HEK293 (cell line): ENCODE measurements around the gene GNG7.
A peak's percentile ranks its signal among the peaks of the same experiment; 100 is the strongest.

ENCODE experiments used
- BCL11B ChIP-seq: fragments of 450-650 bp; formaldehyde crosslinking; IDR thresholded peaks from 2 replicates; pipeline ENCODE4 v1.5.1; 2016; ENCODE audit warnings: low read depth, missing biosample characterization, missing genetic modification characterization
- CTCF ChIP-seq: fragments of 450-650 bp; formaldehyde crosslinking; IDR thresholded peaks from 2 replicates; pipeline ENCODE4 v1.5.1; 2016; ENCODE audit warnings: missing biosample characterization, missing genetic modification characterization
- GLIS1 ChIP-seq: fragments of 450-650 bp; formaldehyde crosslinking; IDR thresholded peaks from 2 replicates; pipeline ENCODE4 v1.5.1; 2016; ENCODE audit warnings: missing biosample characterization, missing genetic modification characterization
- KLF1 ChIP-seq: fragments of 450-650 bp; formaldehyde crosslinking; IDR thresholded peaks from 2 replicates; pipeline ENCODE4 v1.5.1; 2016; ENCODE audit warnings: missing biosample characterization, missing genetic modification characterization
- KLF17 ChIP-seq: fragments of 450-650 bp; formaldehyde crosslinking; IDR thresholded peaks from 2 replicates; pipeline ENCODE4 v1.5.1; 2016; ENCODE audit warnings: missing biosample characterization, missing genetic modification characterization
- KLF8 ChIP-seq: fragments of 450-650 bp; formaldehyde crosslinking; IDR thresholded peaks from 2 replicates; pipeline ENCODE4 v1.5.1; 2016; ENCODE audit warnings: missing biosample characterization, missing genetic modification characterization
- KLF9 ChIP-seq: fragments of 450-650 bp; formaldehyde crosslinking; IDR thresholded peaks from 2 replicates; pipeline ENCODE4 v1.5.1; 2016; ENCODE audit warnings: missing biosample characterization, missing genetic modification characterization, low read depth
- PBX3 ChIP-seq: sonication (generic); formaldehyde crosslinking; IDR thresholded peaks from 2 replicates; pipeline ENCODE4 v1.8.1; 2022; ENCODE audit warnings: mild to moderate bottlenecking, moderate library complexity, missing genetic modification reagents
- SP7 ChIP-seq: fragments of 450-650 bp; formaldehyde crosslinking; IDR thresholded peaks from 2 replicates; pipeline ENCODE4 v1.5.1; 2016; ENCODE audit warnings: missing biosample characterization, missing genetic modification characterization
- ZBTB1 ChIP-seq: fragments of 450-650 bp; formaldehyde crosslinking; IDR thresholded peaks from 2 replicates; pipeline ENCODE4 v1.5.1; 2016; ENCODE audit warnings: missing biosample characterization, missing genetic modification characterization
- ZBTB8A ChIP-seq: fragments of 450-650 bp; formaldehyde crosslinking; IDR thresholded peaks from 2 replicates; pipeline ENCODE4 v1.5.1; 2016; ENCODE audit warnings: missing biosample characterization, missing genetic modification characterization
- ZEB2 ChIP-seq: fragments of 450-650 bp; formaldehyde crosslinking; IDR thresholded peaks from 2 replicates; pipeline ENCODE4 v1.5.1; 2016; ENCODE audit warnings: missing biosample characterization, missing genetic modification characterization
- ZFP69B ChIP-seq: fragments of 450-650 bp; formaldehyde crosslinking; IDR thresholded peaks from 2 replicates; pipeline ENCODE4 v1.5.1; 2016; ENCODE audit warnings: missing biosample characterization, missing genetic modification characterization
- ZNF16 ChIP-seq: fragments of 450-650 bp; formaldehyde crosslinking; IDR thresholded peaks from 2 replicates; pipeline ENCODE4 v1.5.1; 2016; ENCODE audit warnings: low read depth, missing biosample characterization, missing genetic modification characterization
- ZNF23 ChIP-seq: fragments of 450-650 bp; formaldehyde crosslinking; IDR thresholded peaks from 2 replicates; pipeline ENCODE4 v1.5.1; 2016; ENCODE audit warnings: missing biosample characterization, missing genetic modification characterization, borderline replicate concordance
- ZNF26 ChIP-seq: fragments of 450-650 bp; formaldehyde crosslinking; IDR thresholded peaks from 2 replicates; pipeline ENCODE4 v1.5.1; 2016; ENCODE audit warnings: missing biosample characterization, missing genetic modification characterization
- ZNF335 ChIP-seq: fragments of 450-650 bp; formaldehyde crosslinking; conservative IDR thresholded peaks from 2 replicates; pipeline ENCODE4 v1.5.1; 2016; ENCODE audit warnings: missing biosample characterization, missing genetic modification characterization
- ZNF341 ChIP-seq: fragments of 450-650 bp; formaldehyde crosslinking; IDR thresholded peaks from 2 replicates; pipeline ENCODE4; 2016; ENCODE audit warnings: low read depth, missing biosample characterization, missing genetic modification characterization
- ZNF350 ChIP-seq: fragments of 450-650 bp; formaldehyde crosslinking; IDR thresholded peaks from 2 replicates; pipeline ENCODE4 v1.5.0; 2017; ENCODE audit warnings: missing biosample characterization, mild to moderate bottlenecking, missing genetic modification characterization
- ZNF37A ChIP-seq: fragments of 450-650 bp; IDR thresholded peaks from 2 replicates; pipeline ENCODE4 v1.5.1; 2018; ENCODE audit warnings: missing biosample characterization, missing genetic modification characterization
- ZNF561 ChIP-seq: fragments of 450-650 bp; IDR thresholded peaks from 2 replicates; pipeline ENCODE4 v1.5.1; 2018; ENCODE audit warnings: missing biosample characterization, missing genetic modification characterization, borderline replicate concordance
- ZNF600 ChIP-seq: fragments of 450-650 bp; formaldehyde crosslinking; IDR thresholded peaks from 2 replicates; pipeline ENCODE4 v1.5.1; 2016; ENCODE audit warnings: missing biosample characterization, missing genetic modification characterization
- ZNF610 ChIP-seq: fragments of 450-650 bp; formaldehyde crosslinking; IDR thresholded peaks from 2 replicates; pipeline ENCODE4 v1.5.1; 2016; ENCODE audit warnings: missing biosample characterization, missing genetic modification characterization, borderline replicate concordance
- ZNF654 ChIP-seq: fragments of 450-650 bp; formaldehyde crosslinking; IDR thresholded peaks from 2 replicates; pipeline ENCODE4 v1.5.1; 2016; ENCODE audit warnings: low read depth, missing biosample characterization, missing genetic modification characterization
- ZNF704 ChIP-seq: fragments of 450-650 bp; formaldehyde crosslinking; IDR thresholded peaks from 2 replicates; pipeline ENCODE4 v1.5.1; 2016; ENCODE audit warnings: missing biosample characterization, missing genetic modification characterization
- ZNF707 ChIP-seq: fragments of 450-650 bp; formaldehyde crosslinking; IDR thresholded peaks from 2 replicates; pipeline ENCODE4 v1.5.1; 2016; ENCODE audit warnings: missing biosample characterization, missing genetic modification characterization
- ZNF76 ChIP-seq: fragments of 450-650 bp; formaldehyde crosslinking; IDR thresholded peaks from 2 replicates; pipeline ENCODE4; 2016; ENCODE audit warnings: low read depth, missing biosample characterization, missing genetic modification characterization, borderline replicate concordance
- ZNF768 ChIP-seq: fragments of 450-650 bp; formaldehyde crosslinking; IDR thresholded peaks from 2 replicates; pipeline ENCODE4 v1.5.1; 2018; ENCODE audit warnings: missing biosample characterization, mild to moderate bottlenecking, missing genetic modification characterization
- ZSCAN30 ChIP-seq: fragments of 450-650 bp; IDR thresholded peaks from 2 replicates; pipeline ENCODE4 v1.5.1; 2018; ENCODE audit warnings: missing biosample characterization, mild to moderate bottlenecking, missing genetic modification characterization, moderate library complexity
- ZXDB ChIP-seq: fragments of 450-650 bp; formaldehyde crosslinking; IDR thresholded peaks from 2 replicates; pipeline ENCODE4 v1.5.1; 2016; ENCODE audit warnings: missing biosample characterization, missing genetic modification characterization
- TF ChIP-seq, protein P1 (sequence below): fragments of 450-650 bp; formaldehyde crosslinking; IDR thresholded peaks from 2 replicates; pipeline ENCODE4 v1.5.1; 2016; ENCODE audit warnings: missing biosample characterization, missing genetic modification characterization

The GNG7 gene

DNA sequence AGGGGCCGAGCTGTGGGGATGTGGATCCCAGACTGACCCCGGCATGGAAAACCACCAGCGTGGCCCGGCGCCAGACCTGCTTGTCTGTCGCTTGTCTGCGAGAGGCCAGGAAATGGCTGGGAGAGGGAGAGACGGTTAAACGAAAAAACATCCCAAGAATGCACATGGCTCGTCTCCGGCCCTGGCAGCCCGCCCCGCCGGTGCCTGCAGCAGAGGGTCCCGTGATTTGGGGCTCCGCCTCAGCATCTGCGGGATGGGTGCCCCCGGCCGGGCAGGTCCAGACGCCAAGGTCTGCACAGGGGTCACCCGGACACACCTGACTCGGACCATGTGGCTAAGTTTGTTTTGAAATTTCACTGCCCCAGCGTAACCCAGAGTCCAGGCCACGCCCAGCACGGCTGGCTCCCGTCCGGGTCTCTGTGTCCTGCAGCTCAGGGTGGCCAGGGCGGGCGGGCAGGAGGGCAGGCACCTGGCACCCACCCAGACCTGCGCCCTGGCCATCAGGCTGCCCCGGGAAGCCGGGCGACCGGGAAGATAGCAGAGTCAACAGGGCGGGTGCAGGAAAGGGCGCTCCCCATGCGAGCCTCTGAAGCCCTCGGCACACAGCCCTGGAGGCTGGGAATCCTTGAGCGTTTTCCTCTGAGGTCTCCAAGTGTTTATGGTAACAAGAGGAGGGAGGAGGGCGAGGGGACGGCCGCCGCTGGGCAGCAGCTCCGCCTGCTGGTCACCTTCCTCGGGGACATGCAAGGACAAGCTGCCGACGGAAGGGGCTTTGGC lies 123.4 kb downstream of the GNG7 start (continued):
- TF ChIP-seq ZNF16 (tag by site-specific recombination) (no peak), ZXDB (tag by site-specific recombination) (0 out of 2 replicates have a peak, but pooled peaks have one; percentile 60), ZNF37A (no peak), ZNF23 (tag by site-specific recombination) (no peak), PBX3 (CRISPR knock-in tag) (0 out of 2 replicates have a peak, but pooled peaks have one; percentile 23), KLF9 (tag by site-specific recombination) (peak; percentile 43; the same call in 1 of the 2 replicates), SP7 (peak; percentile 34; the same call in 1 of the 2 replicates), ZNF704 (tag by site-specific recombination) (no peak), GLIS1 (tag by site-specific recombination) (peak; percentile 51), BCL11B (tag by site-specific recombination) (no peak), KLF17 (peak; percentile 64), ZNF561 (tag by site-specific recombination) (peak; percentile 51; the same call in 1 of the 2 replicates), ZNF335 (tag by site-specific recombination) (peak; percentile 91), ZFP69B (tag by site-specific recombination) (0 out of 2 replicates have a peak, but pooled peaks have one; percentile 15), ZNF768 (peak; percentile 39; the same call in 1 of the 2 replicates), ZNF350 (no peak), ZBTB1 (no peak), ZNF341 (tag by site-specific recombination) (peak; percentile 46; the same call in 1 of the 2 replicates), CTCF (peak; percentile 96), ZNF654 (tag by site-specific recombination) (peak; percentile 69), KLF8 (peak; percentile 53; the same call in 1 of the 2 replicates), ZNF76 (tag by site-specific recombination) (no peak; the same call in 1 of the 2 replicates), KLF1 (tag by site-specific recombination) (peak; percentile 60), ZNF707 (no peak), ZBTB8A (tag by site-specific recombination) (peak; percentile 83), ZNF600 (peak; percentile 48; the same call in 1 of the 2 replicates), ZNF26 (tag by site-specific recombination) (no peak), ZSCAN30 (tag by site-specific recombination) (0 out of 2 replicates have a peak, but pooled peaks have one; percentile 20), ZEB2 (tag by site-specific recombination) (0 out of 2 replicates have a peak, but pooled peaks have one; percentile 35), ZNF610 (tag by site-specific recombination) (peak; percentile 71; the same call in 1 of the 2 replicates)
- TF ChIP-seq, protein P1, sequence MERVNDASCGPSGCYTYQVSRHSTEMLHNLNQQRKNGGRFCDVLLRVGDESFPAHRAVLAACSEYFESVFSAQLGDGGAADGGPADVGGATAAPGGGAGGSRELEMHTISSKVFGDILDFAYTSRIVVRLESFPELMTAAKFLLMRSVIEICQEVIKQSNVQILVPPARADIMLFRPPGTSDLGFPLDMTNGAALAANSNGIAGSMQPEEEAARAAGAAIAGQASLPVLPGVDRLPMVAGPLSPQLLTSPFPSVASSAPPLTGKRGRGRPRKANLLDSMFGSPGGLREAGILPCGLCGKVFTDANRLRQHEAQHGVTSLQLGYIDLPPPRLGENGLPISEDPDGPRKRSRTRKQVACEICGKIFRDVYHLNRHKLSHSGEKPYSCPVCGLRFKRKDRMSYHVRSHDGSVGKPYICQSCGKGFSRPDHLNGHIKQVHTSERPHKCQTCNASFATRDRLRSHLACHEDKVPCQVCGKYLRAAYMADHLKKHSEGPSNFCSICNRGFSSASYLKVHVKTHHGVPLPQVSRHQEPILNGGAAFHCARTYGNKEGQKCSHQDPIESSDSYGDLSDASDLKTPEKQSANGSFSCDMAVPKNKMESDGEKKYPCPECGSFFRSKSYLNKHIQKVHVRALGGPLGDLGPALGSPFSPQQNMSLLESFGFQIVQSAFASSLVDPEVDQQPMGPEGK (tag by site-specific recombination) = no peak
